GM04504 (cell line): ENCODE results near the gene P2RY14.
"Not testable (repeated sequence)": the region's sequence is repeated elsewhere in the genome, so short reads cannot be mapped to it uniquely, and the experiment has no call there.

Source experiments
- DNase-seq: peaks from one replicate; pipeline ENCODE4 v3.0.0-alpha.2; 2012; ENCODE audit warnings: low read depth

The P2RY14 gene

GRCh38 chr3:151262871-151263525 is 15.3 kb downstream of the P2RY14 start:
- DNase-seq = peak; percentile 50

- no peak for DNase-seq
Observed at GRCh38 chr3:151259664-151260063, 18.7 kb downstream of the P2RY14 start.

- DNase-seq = no peak
Observed at GRCh38 chr3:151256749-151257148, 21.6 kb downstream of the P2RY14 start.

GRCh38 chr3:151248772-151249337 is 29.5 kb downstream of the P2RY14 start:
- no peak for DNase-seq

- not testable (repeated sequence) for DNase-seq
Observed at GRCh38 chr3:151242006-151242405, 36.3 kb downstream of the P2RY14 start.

- no peak for DNase-seq
Observed at GRCh38 chr3:151236736-151237135, 41.6 kb downstream of the P2RY14 start.

GRCh38 chr3:151236316-151236715 is 42.0 kb downstream of the P2RY14 start:
- no peak for DNase-seq

GRCh38 chr3:151234825-151235224 is 43.5 kb downstream of the P2RY14 start:
- no peak for DNase-seq

GRCh38 chr3:151232991-151233390 is 45.4 kb downstream of the P2RY14 start:
- no peak for DNase-seq

- DNase-seq = not testable (repeated sequence)
Observed at GRCh38 chr3:151232403-151232802, 45.9 kb downstream of the P2RY14 start.

GRCh38 chr3:151230646-151231045 is 47.7 kb downstream of the P2RY14 start:
- DNase-seq = no peak

GRCh38 chr3:151228666-151229040 is 49.7 kb downstream of the P2RY14 start:
- no peak for DNase-seq

GRCh38 chr3:151227807-151228665 is 50.3 kb downstream of the P2RY14 start:
- no peak for DNase-seq

- no peak for DNase-seq
Observed at GRCh38 chr3:151227266-151227806, 51.0 kb downstream of the P2RY14 start.

- no peak for DNase-seq
Observed at GRCh38 chr3:151226825-151227224, 51.5 kb downstream of the P2RY14 start.

GRCh38 chr3:151226088-151226563 is 52.2 kb downstream of the P2RY14 start:
- DNase-seq = no peak

GRCh38 chr3:151225040-151225975 is 53.0 kb downstream of the P2RY14 start:
- DNase-seq = no peak

GRCh38 chr3:151224268-151224866 is 54.0 kb downstream of the P2RY14 start:
- DNase-seq = no peak

- DNase-seq = peak; percentile 46
Observed at GRCh38 chr3:151219056-151219455, 59.3 kb downstream of the P2RY14 start.

GRCh38 chr3:151218136-151218535 is 60.2 kb downstream of the P2RY14 start:
- no peak for DNase-seq
